Retinal pigment epithelial cell (primary cell): Measurements from ENCODE around the gene NUP85.

Experiments used
- DNase-seq: peaks from one replicate; pipeline ENCODE4 v3.0.0-alpha.2; 2010; ENCODE audit warnings: low read depth
- H3K4me3 ChIP-seq: 2 replicates; pipeline ENCODE4 v1.5.1; 2011; ENCODE audit warnings: mild to moderate bottlenecking, low read length, control low read depth, moderate library complexity
- CTCF ChIP-seq: conservative IDR thresholded peaks from 2 replicates; pipeline ENCODE4 v1.5.1; 2011; ENCODE audit warnings: low read depth, low read length, control low read depth, inconsistent platforms

Gene NUP85

DNA sequence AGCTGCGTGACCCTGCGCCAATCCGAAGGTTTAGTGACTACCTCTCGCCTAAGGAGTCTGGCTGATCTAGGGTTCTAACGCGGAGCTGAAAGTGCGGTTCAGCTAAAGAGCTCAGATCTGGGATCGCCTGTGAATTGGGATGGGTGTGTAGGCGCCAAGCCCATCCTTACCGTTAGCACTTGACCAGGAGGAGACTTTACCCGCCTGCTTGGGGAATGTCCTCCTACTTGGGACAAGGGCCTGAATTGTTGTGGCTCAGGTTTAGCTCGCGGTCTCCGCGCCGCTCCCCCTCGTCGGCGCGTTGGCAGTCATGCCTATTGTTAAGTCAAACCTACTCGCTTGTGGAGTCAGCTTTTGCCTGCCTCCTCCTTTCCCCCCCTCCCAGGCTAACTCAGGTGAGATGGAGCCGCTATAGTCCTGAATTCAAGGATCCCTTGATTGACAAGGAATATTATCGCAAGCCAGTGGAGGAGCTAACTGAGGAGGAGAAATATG is 56.7 kb downstream of the NUP85 start:
- peak overlapping the region; percentile 62 for H3K4me3 ChIP-seq
- no peak for TF ChIP-seq CTCF
- no peak for DNase-seq

DNA sequence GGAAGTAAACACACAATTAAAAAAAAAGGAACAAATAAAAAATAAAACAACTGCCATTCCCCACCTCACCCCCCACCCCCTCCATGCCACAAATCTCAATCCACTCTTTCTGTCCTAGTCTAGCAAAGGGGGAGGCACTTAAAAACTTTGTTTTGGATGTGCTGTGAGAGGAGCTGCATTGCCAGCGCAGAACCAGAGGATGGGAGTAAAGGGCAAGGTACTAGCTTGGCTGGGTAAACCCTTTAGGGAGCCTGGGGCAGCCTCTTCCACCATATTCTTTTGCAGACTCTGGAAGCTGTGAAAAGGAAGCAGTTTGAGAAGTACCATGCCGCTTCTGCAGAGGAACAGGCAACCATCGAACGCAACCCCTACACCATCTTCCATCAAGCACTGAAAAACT is 57.6 kb downstream of the NUP85 start:
- no peak overlapping the region for H3K4me3 ChIP-seq
- no peak for DNase-seq
- no peak for TF ChIP-seq CTCF

GRCh38 chr17:75265614-75266315 is 60.3 kb downstream of the NUP85 start:
- H3K4me3 ChIP-seq, result no peak overlapping the region
- no peak for DNase-seq
- TF ChIP-seq CTCF, result no peak

DNA sequence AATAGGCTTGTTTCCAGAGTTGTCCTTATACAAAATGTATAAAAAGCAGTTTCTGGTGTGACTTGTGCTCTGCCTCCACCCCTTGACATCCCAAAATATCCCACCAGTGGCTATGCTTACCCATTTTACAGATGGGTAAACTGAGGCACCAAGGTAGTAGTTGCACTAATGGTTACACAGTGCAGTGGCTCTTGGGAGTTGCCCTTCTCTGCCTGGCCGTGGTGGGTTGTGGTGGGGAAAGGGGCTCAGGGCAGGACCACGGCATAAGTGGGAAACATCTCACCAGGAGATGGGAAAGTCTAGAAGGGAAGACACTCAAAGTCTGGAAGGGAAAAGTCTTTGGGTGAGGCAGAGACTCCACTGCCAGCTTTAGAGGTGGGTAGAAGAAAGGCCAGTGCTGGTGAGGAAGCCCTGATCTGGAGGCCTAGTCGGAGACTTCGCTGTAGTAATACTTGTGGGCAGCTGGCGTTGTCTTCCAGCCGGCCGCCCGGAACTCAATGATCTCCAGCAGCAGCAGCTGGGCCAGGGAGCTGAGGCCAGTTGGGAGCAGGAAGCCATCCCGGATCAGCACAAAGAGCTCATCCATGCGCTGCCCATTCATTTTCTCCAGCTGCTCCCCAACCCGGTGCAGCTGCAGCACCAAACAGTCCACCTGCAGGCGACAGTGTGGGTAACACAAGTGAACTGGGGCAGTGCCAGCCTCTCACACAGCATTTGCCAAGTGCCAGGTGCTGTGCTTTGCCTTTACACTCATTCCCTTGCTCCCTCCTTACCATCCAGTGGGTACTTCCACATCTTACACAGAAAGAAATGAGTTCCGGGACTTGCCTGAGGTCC is 61.1 kb downstream of the NUP85 start:
- H3K4me3 ChIP-seq, result no peak overlapping the region
- no peak for TF ChIP-seq CTCF
- DNase-seq, result no peak

DNA sequence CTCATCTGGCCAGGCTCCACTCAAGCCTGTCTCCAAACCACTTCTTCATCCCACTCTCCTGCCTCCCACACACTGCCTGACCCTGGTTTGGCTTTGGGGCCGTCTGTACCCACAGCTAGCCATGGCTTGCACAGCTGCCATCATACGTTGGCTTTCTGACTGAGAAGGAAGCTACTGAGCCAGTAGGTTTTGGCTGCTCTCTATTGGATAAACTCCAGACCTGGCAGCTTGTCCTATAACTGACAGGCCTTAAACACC is 61.6 kb downstream of the NUP85 start:
- TF ChIP-seq CTCF, result no peak
- no peak for DNase-seq
- no peak overlapping the region for H3K4me3 ChIP-seq

GRCh38 chr17:75267411-75268232 is 62.1 kb downstream of the NUP85 start:
- DNase-seq, result no peak
- H3K4me3 ChIP-seq, result no peak overlapping the region
- TF ChIP-seq CTCF, result no peak
